Measurements from ENCODE around the gene COL4A1.

DNA sequence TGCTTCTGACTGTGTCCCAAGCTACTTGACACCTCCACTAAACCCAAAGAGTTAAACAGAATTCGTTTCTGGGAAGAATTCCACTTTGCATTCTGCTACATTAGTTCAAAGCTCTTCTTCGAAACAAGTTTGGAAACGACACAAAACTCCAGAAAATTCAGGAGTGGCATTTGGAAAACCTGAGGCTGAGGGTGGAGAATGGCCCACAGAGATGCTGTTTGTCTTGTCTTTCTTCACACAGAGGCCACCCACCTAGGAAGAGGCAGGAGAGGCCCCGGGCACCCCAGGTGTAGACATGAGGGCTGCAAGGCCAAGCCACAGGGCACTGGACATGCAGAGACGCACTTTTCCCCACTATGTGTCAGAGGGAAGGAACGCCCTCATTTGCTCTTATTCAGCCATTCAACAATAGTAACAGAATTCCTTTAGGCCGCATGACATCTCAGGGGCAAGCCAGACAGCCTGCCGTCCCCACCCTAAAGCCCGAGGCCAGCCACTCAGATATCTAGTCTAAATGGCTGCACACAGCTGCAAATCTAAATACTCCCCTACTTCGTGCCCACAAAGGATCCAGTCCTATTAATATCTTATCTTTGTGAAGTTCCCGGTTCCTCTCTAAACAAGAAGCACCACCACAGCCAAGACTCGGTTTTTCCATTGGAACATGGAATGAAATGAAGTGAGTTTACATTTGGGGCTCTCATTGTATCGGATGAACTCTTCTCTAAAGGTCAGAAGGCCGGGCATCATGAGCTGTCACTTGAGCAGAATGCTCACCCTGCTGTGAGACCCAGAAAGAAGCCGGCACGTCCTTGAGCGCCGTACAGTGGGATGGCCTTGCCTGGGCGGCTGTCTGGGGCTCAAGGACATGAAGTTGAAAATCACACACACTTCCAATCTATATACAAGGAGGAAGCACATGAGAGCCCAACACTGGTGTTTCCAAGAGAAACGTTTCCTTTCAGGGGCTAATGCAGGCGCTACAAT, 19.8 kb downstream of the COL4A1 start:
- TF ChIP-seq HDGF (IDR thresholded peaks at IDR 0.05; ENCODE audit: borderline replicate concordance): no peak
- no peak for TF ChIP-seq SUZ12 (IDR thresholded peaks at IDR 0.05)
- TF ChIP-seq FOXM1 (IDR thresholded peaks at IDR 0.05; ENCODE audit: borderline replicate concordance): no peak
- no peak for TF ChIP-seq ARNT (IDR thresholded peaks at IDR 0.05)
- no peak for TF ChIP-seq ZNF384 (IDR thresholded peaks at IDR 0.05)
- no peak for TF ChIP-seq LEF1 (IDR thresholded peaks at IDR 0.05; ENCODE audit: borderline replicate concordance)
- TF ChIP-seq FOXA1 (IDR thresholded peaks at IDR 0.05): no peak
- no peak for TF ChIP-seq CTBP1 (IDR thresholded peaks at IDR 0.05; ENCODE audit: borderline replicate concordance)

Measured in HEK293T (cell line).